ENCODE measurements around the gene PDGFC. TPM values are rescaled to one million over a fixed set of nuclear protein-coding genes. Genes with fewer than 3 reads are reported as not detected.

Gene PDGFC
- total and polyA plus RNA-seq, 2 of the 8 experiments (the other 6 are each of a cell fraction or from before 2014, with no cell fraction given): 0.65 to 2.7 TPM

GRCh38 chr4:156946516-156947424 is 24.8 kb downstream of the PDGFC start (continued):
- TF ChIP-seq POLR2AphosphoS5 (IDR thresholded peaks at IDR 0.05; ENCODE audit: low read depth, low read length): no peak
- TF ChIP-seq NRF1 (IDR thresholded peaks at IDR 0.05; ENCODE audit: low read depth, low read length): no peak
- no peak for TF ChIP-seq POLR2A (IDR thresholded peaks at IDR 0.05; ENCODE audit: control extremely low read depth in 1 of 2, low read depth in 2 of 2, low read length in 2 of 2)
- no peak for TF ChIP-seq CHD2 (IDR thresholded peaks at IDR 0.05; ENCODE audit: low read length)
- no peak for TF ChIP-seq ATF3 (IDR thresholded peaks at IDR 0.05; ENCODE audit: insufficient read depth, low read depth, low read length)
- no peak for TF ChIP-seq CTBP2 (IDR thresholded peaks at IDR 0.05; ENCODE audit: borderline replicate concordance, insufficient read depth, insufficient read length, low read length)
- TF ChIP-seq GTF2F1 (IDR thresholded peaks at IDR 0.05; ENCODE audit: borderline replicate concordance, low read depth, low read length): no peak
- TF ChIP-seq BRCA1 (IDR thresholded peaks at IDR 0.05; ENCODE audit: low read depth, low read length): no peak
- no peak for TF ChIP-seq KDM5A (IDR thresholded peaks at IDR 0.05; ENCODE audit: low read length)
- no peak for TF ChIP-seq CBX5 (IDR thresholded peaks at IDR 0.05; ENCODE audit: low read depth, low read length)
- TF ChIP-seq JUND (IDR thresholded peaks at IDR 0.05; ENCODE audit: low read length): no peak
- no peak for TF ChIP-seq MAFK (IDR thresholded peaks at IDR 0.05; ENCODE audit: low read depth, low read length)
